Smooth muscle cell of the brain vasculature (primary cell): ENCODE results near the gene PRR13.
"Not testable (repeated sequence)": the region's sequence is repeated elsewhere in the genome, so short reads cannot be mapped to it uniquely, and the experiment has no call there.

ENCODE experiments used
- DNase-seq: peaks from one replicate; pipeline ENCODE4 v3.0.0-alpha.2; 2012; ENCODE audit warnings: low read depth, low spot score

PRR13 gene

GRCh38 chr12:53468282-53468681, 26.7 kb downstream of the PRR13 start:
- no peak for DNase-seq

GRCh38 chr12:53472056-53472582, 30.6 kb downstream of the PRR13 start:
- DNase-seq, result no peak

GRCh38 chr12:53474077-53474476, 32.5 kb downstream of the PRR13 start:
- no peak for DNase-seq

- DNase-seq, result no peak
These were observed 33.3 kb downstream of the PRR13 start for GRCh38 chr12:53474819-53475218.

- no peak for DNase-seq
These were observed 35.3 kb downstream of the PRR13 start for GRCh38 chr12:53476769-53477209.

- no peak for DNase-seq
These were observed 37.3 kb downstream of the PRR13 start for GRCh38 chr12:53478865-53479264.

GRCh38 chr12:53479331-53479730, 37.8 kb downstream of the PRR13 start:
- no peak for DNase-seq

- no peak for DNase-seq
These were observed 39.2 kb downstream of the PRR13 start for GRCh38 chr12:53480491-53481442.

- DNase-seq, result not testable (repeated sequence)
These were observed 39.9 kb downstream of the PRR13 start for GRCh38 chr12:53481458-53481857.

GRCh38 chr12:53481939-53482586, 40.5 kb downstream of the PRR13 start:
- no peak for DNase-seq

GRCh38 chr12:53482626-53483168, 41.2 kb downstream of the PRR13 start:
- no peak for DNase-seq

- DNase-seq, result no peak
These were observed 41.9 kb downstream of the PRR13 start for GRCh38 chr12:53483225-53483978.

GRCh38 chr12:53483979-53484377, 42.4 kb downstream of the PRR13 start:
- no peak for DNase-seq

GRCh38 chr12:53484686-53485575, 43.4 kb downstream of the PRR13 start:
- DNase-seq, result no peak

- DNase-seq, result no peak
These were observed 44.6 kb downstream of the PRR13 start for GRCh38 chr12:53485955-53486735.

GRCh38 chr12:53486736-53487487, 45.4 kb downstream of the PRR13 start:
- DNase-seq, result no peak

- DNase-seq, result no peak
These were observed 47.8 kb downstream of the PRR13 start for GRCh38 chr12:53489242-53489864.

GRCh38 chr12:53492188-53492587, 50.7 kb downstream of the PRR13 start:
- no peak for DNase-seq
